HG02588 (cell line): ENCODE data around the gene BCHE.

Experiments used
- ATAC-seq: cut with Tn5 transposase; IDR thresholded peaks from one replicate; pipeline ENCODE4 v1.9.1; 2021; ENCODE audit warnings: mild to moderate bottlenecking, moderate library complexity; ENCODE audit not compliant: unreplicated experiment

Gene BCHE

GRCh38 chr3:165754219-165755007 is 82.8 kb downstream of the BCHE start:
- no peak for ATAC-seq

DNA sequence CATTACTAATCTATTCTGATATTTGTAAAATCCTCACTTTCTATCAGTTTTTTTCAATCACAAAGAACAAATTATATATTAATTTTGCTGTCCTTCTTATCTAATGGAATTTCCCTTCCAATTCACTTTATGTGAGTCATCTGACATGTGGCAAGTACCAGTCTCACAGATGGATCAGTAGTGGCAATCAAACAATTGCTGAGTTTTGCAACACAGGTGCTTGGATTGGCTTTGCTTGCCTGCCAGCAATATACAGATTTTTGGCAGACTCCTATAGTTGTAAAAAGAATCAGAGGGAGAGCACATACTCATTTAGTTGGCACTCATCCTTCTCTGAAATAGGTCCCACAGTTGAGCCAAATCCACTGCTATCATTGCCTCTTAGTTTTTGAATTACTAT is 83.7 kb downstream of the BCHE start:
- ATAC-seq: no peak

GRCh38 chr3:165751637-165752036 is 85.6 kb downstream of the BCHE start:
- no peak for ATAC-seq

DNA sequence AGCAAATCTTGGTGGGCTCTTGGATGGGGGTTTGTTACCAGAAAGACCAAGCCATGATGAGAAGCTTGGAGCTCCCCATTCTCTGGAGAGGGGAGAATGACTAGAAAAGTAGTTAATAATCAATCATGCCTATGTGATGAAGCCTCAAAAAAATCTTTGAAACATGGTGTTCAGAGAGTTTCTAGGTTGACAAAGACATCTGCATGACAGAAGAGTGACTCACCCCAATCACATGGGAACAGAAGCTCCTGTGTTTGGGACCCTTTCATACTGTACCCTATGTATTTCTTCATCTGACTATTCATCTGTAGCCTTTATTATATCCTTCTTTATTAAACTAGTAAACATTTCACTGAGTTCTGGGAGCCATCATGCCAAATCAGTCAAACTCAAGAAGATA is 87.4 kb downstream of the BCHE start:
- no peak for ATAC-seq

DNA sequence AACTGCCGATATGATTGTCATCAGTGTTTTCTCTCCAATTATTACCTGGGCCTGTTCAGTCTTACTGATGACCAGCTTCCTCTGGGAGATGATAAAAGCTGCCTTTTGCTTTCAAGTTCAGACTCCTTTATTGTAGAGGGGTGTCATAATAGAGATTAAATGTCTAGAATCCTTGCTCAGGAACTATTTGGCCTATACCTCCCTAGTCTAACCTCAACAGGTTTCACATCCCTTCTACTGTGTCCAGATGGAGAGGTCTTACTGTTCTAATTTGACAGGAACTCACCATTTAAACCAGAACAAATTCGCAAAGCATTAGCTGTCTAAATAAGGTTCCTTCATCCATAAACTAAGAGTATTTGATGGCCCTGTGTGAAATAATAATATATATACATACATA is 88.0 kb downstream of the BCHE start:
- ATAC-seq: no peak

- ATAC-seq: no peak
These were observed 89.1 kb downstream of the BCHE start for GRCh38 chr3:165748094-165748493.

GRCh38 chr3:165746874-165747273 is 90.3 kb downstream of the BCHE start:
- ATAC-seq: no peak

DNA sequence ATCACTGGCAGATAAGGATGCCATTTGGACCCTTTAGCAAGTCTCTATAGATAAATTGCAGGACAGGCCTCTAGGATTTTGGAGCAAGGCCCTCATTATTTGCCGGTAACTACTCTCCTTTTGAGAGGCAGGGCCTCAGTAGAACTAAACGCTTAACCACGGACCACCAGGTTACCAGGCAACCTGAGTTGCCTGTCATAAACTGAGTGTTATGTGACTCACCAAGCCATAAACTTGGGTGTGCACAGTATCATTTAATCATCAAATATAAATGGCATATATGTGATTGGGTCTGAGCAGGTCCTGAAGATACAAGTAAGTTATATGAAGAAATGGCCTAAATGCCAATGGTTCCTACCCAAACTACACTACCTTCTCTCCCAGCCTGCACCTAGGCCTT is 93.2 kb downstream of the BCHE start:
- ATAC-seq: no peak

- no peak for ATAC-seq
These were observed 94.9 kb downstream of the BCHE start for GRCh38 chr3:165742351-165742750.

DNA sequence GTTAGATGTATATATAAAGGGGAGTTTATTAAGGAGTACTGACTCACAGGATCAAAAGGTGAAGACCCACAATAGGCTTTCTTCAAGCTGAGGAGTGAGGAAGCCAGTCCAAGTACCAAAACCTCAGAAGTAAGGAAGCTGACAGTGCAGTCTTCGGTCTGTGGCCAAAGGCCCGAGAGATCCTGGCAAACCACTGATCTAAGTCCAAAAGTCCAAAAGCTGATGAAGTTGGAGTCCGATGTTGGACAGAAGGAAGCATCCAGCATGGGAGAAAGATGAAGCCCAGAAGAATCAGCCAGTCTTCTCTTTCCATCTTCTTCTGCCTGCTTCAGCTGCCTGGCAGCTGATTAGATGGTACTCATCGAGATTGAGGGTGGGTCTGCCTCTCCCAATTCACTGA is 107.5 kb downstream of the BCHE start:
- ATAC-seq: no peak

- no peak for ATAC-seq
These were observed 108.3 kb downstream of the BCHE start for GRCh38 chr3:165728924-165729323.

GRCh38 chr3:165725296-165725695 is 111.9 kb downstream of the BCHE start:
- no peak for ATAC-seq
